HG03066 (cell line): ENCODE measurements around the gene LRCH2.
"Not testable (repeated sequence)": the region's sequence is repeated elsewhere in the genome, so short reads cannot be mapped to it uniquely, and the experiment has no call there.

ENCODE experiments used
- ATAC-seq: cut with Tn5 transposase; IDR thresholded peaks from one replicate; pipeline ENCODE4 v1.9.1; 2021; ENCODE audit warnings: low read depth; ENCODE audit not compliant: unreplicated experiment

Gene LRCH2

GRCh38 chrX:115209547-115209946 lies 24.3 kb downstream of the LRCH2 start:
- ATAC-seq, result not testable (repeated sequence)

DNA sequence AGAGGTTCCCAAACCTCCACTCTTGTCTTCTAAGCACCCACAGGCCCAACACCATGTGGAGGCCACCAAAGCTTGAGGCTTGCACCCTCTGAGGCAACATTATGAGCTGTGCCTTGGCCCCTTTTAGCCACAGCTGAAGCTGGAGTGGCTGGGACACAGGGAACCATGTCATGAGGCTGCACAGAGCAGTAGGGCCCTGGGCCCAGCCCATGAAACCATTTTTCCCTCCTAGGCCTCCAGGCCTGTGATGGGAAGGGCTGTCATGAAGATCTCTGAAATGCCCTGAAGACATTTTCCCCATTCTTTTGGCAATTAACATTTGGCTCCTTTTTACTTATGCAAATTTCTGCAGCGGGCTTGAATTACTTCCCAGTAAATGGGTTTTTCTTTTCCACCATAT lies 29.9 kb downstream of the LRCH2 start:
- ATAC-seq, result no peak

DNA sequence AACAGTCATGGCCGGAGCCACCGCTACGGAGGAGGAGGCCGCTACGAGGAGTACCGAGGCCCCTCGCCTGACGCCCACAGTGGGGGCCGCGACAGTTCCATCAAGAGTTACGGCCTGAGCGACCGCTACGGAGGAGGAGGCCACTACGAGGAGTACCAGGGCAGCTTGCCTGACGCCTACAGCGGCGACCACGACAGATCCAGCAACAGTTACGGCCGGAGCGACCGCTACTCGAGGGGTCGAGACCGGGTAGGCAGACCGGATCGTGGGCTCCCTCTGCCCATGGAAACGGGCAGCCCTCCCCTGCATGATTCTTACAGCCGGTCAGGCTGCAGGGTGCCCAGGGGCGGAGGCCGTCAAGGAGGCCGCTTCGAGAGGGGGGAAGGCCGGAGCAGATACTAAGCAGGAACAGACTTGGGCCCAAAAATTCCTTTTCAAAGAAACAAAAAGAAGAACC lies 41.6 kb downstream of the LRCH2 start:
- ATAC-seq, result no peak

- ATAC-seq, result no peak
These were observed 42.2 kb downstream of the LRCH2 start for GRCh38 chrX:115191490-115192243.

- no peak for ATAC-seq
These were observed 43.0 kb downstream of the LRCH2 start for GRCh38 chrX:115190636-115191489.

- no peak for ATAC-seq
These were observed 44.0 kb downstream of the LRCH2 start for GRCh38 chrX:115189646-115190635.

DNA sequence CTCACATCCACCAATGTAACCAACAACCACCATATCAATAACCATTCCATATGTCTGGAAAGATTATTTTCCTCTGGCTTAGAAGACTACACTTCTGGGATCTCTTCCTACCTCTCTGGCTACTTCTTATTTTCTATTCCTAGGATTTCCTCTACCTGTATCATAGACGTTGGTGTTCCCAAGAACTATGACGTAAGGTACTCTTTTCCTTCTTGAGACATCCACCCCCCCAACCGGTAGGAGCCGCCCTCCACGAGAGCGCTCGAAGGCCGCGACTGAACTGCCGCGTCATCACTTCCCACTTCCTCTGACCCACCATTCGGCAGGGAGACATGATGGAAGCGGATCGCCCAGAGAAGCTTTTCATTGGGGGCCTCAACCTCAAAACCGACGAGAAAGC lies 44.8 kb downstream of the LRCH2 start, which contains the start of gene RBMXL3:
TSS of gene RBMXL3 (plus strand) at position 301 of the 400 bp plus-strand sequence. CDS start at position 333, 32 bp downstream.
- ATAC-seq, result no peak

DNA sequence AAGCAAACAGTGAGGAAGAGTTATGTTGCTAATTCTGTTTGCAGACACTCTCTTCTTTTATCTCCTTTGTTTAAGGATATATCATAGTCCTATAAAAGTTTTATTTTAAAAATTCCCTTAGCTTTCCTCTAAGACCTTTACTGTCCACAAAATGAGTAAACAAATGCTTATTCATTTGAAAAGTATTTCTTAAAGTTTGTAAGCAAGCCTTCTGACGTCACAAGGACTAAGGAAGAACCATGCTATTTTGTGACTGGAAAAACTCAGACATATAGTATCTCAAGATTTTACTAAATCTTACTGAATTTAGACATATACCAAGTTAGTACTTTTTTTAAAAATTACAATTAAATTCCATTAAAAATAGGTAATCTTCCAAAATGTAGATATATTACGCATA lies 49.9 kb downstream of the LRCH2 start:
- no peak for ATAC-seq

DNA sequence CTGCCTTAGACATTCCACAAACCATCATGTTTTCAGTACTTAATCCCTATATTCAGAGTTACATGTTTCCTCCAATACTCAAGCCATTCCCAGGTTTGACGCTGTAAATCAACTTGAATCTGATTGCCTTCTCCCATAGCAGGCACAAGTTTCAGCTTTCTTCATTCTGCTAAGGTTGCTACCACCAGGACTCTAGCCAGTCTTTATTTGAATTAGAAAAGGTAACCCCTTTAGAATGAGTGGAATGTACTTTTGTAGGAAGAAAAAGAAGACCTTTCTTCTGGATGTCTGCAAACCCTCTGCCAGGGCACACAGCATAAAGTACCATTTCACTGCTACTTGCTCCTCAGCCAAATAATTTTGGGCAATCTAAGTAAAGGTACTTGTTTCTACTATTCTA lies 55.4 kb downstream of the LRCH2 start:
- no peak for ATAC-seq

GRCh38 chrX:115177932-115178331 lies 56.0 kb downstream of the LRCH2 start:
- ATAC-seq, result no peak

- ATAC-seq, result no peak
These were observed 59.3 kb downstream of the LRCH2 start for GRCh38 chrX:115174548-115174947.

DNA sequence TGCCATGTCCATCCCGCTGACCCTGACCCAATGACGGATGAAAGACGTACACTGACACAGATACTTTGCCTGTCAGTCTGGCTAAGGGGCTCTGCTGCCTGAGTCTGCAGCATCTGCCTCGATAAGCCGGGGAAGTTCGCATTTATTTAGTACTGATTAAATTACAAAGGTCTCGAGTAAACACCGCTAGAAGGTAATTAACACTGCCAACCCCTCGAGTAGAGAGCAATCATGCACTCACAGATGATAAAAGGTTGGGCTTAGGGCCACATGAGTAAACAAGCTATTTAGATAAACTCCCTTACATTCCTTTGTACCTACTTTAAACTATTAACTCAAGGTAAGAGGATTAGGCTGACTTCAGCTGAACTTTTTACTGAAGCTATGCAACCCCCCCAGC lies 60.7 kb downstream of the LRCH2 start:
- ATAC-seq, result no peak

DNA sequence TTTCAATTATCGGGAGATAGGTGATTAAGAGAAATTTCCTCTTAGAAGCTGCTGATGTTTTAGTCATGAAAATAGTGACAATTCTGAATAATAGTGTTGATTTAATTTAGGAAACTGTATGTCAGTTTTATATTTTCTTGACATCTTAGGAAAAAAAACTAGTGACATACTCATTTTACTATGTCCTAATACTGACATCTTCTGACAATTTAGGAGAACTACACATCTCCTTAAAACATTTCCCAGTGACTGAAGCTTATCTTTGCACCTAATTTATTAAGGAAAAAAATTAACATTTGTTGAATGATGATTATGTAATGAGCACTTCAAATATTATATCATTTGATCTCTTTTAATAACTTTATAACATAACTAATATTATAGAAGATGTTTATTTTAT lies 86.7 kb downstream of the LRCH2 start:
- ATAC-seq, result no peak

DNA sequence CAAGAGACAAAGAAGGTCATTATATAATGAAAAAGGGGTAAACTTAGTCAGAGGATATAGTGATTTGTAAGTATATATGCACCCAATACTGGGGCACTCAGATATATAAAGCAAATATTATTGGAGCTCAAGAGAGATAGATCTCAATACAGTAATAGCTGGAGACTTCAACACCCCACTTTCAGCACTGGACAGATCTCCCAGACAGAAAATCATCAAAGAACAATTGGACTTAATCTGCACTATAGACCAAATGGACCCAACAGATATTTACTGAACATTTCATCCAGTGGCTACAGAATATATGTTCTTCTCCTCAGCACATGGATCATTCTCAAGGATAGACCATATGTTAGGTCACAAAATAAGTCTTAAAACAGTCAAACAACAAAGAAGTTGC lies 91.8 kb downstream of the LRCH2 start:
- ATAC-seq, result no peak

GRCh38 chrX:115138040-115138439 lies 95.9 kb downstream of the LRCH2 start:
- ATAC-seq, result no peak

DNA sequence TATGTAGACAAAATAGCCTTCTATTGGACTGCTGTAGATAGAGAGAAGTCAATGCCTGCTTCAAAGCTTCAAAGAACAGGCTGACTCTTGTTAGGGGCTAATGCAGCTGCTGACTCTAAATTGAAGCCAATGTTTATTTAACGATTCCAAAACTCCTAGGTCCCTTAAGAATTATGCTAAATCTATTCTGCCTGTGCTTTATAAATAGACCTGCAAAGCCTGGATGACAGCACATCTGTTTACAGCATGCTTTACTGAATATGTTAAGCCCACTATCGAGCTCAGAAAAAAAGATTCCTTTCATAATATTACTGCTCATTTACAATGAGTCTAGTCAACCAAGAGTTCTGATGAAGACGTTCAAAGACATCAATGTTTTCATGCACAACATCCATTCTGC lies 99.5 kb downstream of the LRCH2 start:
- no peak for ATAC-seq

DNA sequence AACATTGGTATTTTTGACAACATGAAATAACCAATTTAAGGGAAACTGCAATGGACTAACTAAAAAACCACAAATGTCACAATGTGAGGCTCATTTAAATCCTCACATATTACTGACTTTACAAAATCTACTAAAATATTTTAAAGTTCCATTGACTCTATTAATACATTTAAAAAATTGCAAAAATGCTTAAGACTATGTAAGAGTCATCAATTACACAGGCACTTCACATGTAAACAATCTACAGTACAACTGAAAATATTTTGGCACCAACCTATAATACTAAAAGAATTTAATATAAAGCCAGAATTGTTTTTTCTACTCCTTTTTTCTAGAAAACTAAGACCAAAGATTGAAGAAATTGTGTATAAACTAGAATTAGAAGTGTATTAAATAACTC lies 121.5 kb downstream of the LRCH2 start:
- ATAC-seq, result no peak

DNA sequence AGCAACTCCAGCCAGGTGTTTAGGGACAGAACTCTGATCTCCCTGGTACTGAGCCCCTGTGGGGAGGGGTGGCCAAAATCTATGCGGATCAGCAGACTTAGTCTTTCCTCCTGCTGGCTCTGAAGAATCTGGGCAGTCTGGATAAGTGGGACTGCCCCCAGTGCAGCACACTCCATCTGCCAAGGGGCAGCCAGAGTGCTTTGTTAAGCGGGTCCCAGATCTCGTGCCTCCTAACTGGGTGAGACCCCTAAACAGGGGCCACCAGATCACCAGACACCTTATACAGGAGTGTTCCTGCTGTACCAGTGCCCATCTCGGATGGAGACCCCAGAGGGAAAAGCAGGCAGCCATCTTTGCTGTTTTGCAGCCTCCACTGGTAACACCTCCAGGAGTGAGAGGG lies 135.0 kb downstream of the LRCH2 start:
- no peak for ATAC-seq

DNA sequence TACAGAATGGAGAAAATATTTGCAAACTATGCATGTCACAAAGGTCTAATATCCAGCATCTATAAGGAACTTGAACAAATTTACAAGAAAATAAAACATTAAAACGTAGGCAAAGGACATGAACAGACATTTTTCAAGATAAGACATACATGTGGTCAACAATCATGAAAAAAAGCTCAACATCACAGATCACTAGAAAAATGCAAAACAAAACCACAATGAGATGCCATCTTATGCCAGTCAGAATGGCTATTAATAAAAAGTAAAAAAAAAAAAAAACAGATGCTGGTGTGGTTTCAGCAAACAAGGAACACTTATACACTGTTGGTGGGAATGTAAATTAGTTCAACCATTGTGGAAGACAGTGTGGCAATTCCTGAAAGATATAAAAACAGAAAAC lies 140.7 kb downstream of the LRCH2 start:
- no peak for ATAC-seq

DNA sequence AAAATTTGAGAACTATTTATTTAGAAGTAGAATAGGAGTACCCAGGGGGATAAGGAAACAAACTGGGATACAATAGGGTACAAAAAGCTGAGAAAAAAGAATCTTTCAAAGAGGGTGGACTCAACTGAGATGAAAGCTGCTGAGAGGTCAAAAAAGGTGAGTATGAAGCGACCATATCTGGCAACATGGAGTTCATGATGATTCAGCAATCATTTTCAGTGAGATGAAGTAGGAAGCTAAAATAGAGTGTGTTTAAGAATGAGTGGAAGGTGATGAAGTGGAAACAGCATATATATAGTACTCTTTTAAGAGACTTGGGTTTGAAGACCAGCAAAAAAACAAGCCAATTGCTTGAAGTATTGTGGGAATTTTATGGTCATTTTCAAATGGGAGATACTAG lies 144.5 kb downstream of the LRCH2 start:
- ATAC-seq, result no peak

GRCh38 chrX:115068896-115069295 lies 165.0 kb downstream of the LRCH2 start:
- ATAC-seq, result no peak
